PC-9 (cell line): ENCODE results near the gene GOLGA3. TPM values are rescaled to one million over a fixed set of nuclear protein-coding genes. Genes with fewer than 3 reads are reported as not detected.

Experiments used
- BruUV-seq: library from RNA; stranded (reverse); fragments of 400-500 nt; replicated peaks from 2 replicates; lab custom pipeline; 2021; lab: Mats Ljungman, UMichigan
- CTCF ChIA-PET: fragments of 300-600 bp; sonication (Branson Sonifier 250); formaldehyde crosslinking; loops from one replicate; lab custom pipeline; 2022; ENCODE audit warnings: antibody characterized with exemption; lab: Charles Lee
- POLR2A ChIA-PET: fragments of 300-600 bp; sonication (Branson Sonifier 250); formaldehyde crosslinking; loops from one replicate; lab custom pipeline; 2022; ENCODE audit warnings: antibody characterized with exemption; ENCODE audit not compliant: unreplicated experiment; lab: Charles Lee
- DNase-seq, 2 experiments: peaks; one replicate each; pipeline versions ENCODE4 v3.0.0 to v3.0.0-alpha.2; 2015 to 2022; ENCODE audit warnings: mixed read lengths in 1 of 2
- H2AFZ ChIP-seq: fragments of 200-600 bp; sonication (generic); 2 replicates; pipeline ENCODE4 v1.8.1; 2017; ENCODE audit warnings: antibody characterized with exemption
- H3F3A ChIP-seq: fragments of 200-600 bp; sonication (generic); 2 replicates; pipeline ENCODE4 v1.8.1; 2017; ENCODE audit warnings: antibody characterized with exemption, mild to moderate bottlenecking, low read depth; ENCODE audit not compliant: insufficient read depth
- H3K27ac ChIP-seq: fragments of 200-600 bp; sonication (generic); 2 replicates; pipeline ENCODE4 v1.6.1; 2016; ENCODE audit warnings: mixed run types
- H3K27me3 ChIP-seq: fragments of 200-600 bp; sonication (generic); 2 replicates; pipeline ENCODE4 v1.6.1; 2016; ENCODE audit warnings: low read depth, mixed run types; ENCODE audit not compliant: insufficient read depth
- H3K36me3 ChIP-seq: fragments of 200-600 bp; sonication (generic); 2 replicates; pipeline ENCODE4 v1.6.1; 2016; ENCODE audit warnings: low read depth, mixed run types
- H3K4me1 ChIP-seq: fragments of 200-600 bp; sonication (generic); replicated peaks from 2 replicates; pipeline ENCODE4 v1.6.1; 2016; ENCODE audit warnings: mixed run types; ENCODE audit not compliant: insufficient read depth
- H3K4me2 ChIP-seq: fragments of 200-600 bp; sonication (generic); 2 replicates; pipeline ENCODE4 v1.6.1; 2017; ENCODE audit warnings: mixed run types
- H3K4me3 ChIP-seq: fragments of 200-600 bp; sonication (generic); 2 replicates; pipeline ENCODE4 v1.6.1; 2016; ENCODE audit warnings: mixed run types
- H3K79me2 ChIP-seq: fragments of 200-600 bp; sonication (generic); 2 replicates; pipeline ENCODE4 v1.6.1; 2017; ENCODE audit warnings: low read depth, mixed run types
- H3K9me2 ChIP-seq: fragments of 200-600 bp; sonication (generic); 2 replicates; pipeline ENCODE4 v1.8.1; 2017; ENCODE audit warnings: mild to moderate bottlenecking; ENCODE audit not compliant: insufficient read depth
- H3K9me3 ChIP-seq: fragments of 200-600 bp; sonication (generic); 2 replicates; pipeline ENCODE4 v1.8.1; 2016; ENCODE audit warnings: low read depth; ENCODE audit not compliant: insufficient read depth
- H4K20me1 ChIP-seq: fragments of 200-600 bp; sonication (generic); 2 replicates; pipeline ENCODE4 v1.8.1; 2017; ENCODE audit not compliant: insufficient read depth
- EZH2 ChIP-seq: fragments of 200-600 bp; sonication (generic); IDR thresholded peaks from 2 replicates; pipeline ENCODE4 v1.8.0; 2017; ENCODE audit warnings: antibody characterized with exemption, low read depth
- intact Hi-C: fragments of 100-400 bp; cut with micrococcal nuclease; formaldehyde crosslinking; loops from one replicate; pipeline ENCODE4 v1.10.0; 2022; ENCODE audit not compliant: unreplicated experiment
- total RNA-seq: library from RNA; stranded (reverse); gene quantifications from 2 replicates; pipeline ENCODE4 v1.2.3, GENCODE V29; 2021
- TF ChIP-seq, protein P1 (sequence below): fragments of 200-600 bp; sonication (generic); conservative IDR thresholded peaks from 2 replicates; pipeline ENCODE4 v1.6.1; 2017; ENCODE audit warnings: mixed run types, antibody characterized with exemption, mild to moderate bottlenecking, moderate library complexity

GOLGA3 gene
- total RNA-seq, 1 experiment from 2014 or later, result 69.3 TPM

GRCh38 chr12:132873724-132874123, 45.1 kb upstream of the GOLGA3 start:
- CTCF ChIA-PET, result no interaction called here
- TF ChIP-seq, protein P1, sequence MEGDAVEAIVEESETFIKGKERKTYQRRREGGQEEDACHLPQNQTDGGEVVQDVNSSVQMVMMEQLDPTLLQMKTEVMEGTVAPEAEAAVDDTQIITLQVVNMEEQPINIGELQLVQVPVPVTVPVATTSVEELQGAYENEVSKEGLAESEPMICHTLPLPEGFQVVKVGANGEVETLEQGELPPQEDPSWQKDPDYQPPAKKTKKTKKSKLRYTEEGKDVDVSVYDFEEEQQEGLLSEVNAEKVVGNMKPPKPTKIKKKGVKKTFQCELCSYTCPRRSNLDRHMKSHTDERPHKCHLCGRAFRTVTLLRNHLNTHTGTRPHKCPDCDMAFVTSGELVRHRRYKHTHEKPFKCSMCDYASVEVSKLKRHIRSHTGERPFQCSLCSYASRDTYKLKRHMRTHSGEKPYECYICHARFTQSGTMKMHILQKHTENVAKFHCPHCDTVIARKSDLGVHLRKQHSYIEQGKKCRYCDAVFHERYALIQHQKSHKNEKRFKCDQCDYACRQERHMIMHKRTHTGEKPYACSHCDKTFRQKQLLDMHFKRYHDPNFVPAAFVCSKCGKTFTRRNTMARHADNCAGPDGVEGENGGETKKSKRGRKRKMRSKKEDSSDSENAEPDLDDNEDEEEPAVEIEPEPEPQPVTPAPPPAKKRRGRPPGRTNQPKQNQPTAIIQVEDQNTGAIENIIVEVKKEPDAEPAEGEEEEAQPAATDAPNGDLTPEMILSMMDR, result no peak
- no peak for TF ChIP-seq EZH2

DNA sequence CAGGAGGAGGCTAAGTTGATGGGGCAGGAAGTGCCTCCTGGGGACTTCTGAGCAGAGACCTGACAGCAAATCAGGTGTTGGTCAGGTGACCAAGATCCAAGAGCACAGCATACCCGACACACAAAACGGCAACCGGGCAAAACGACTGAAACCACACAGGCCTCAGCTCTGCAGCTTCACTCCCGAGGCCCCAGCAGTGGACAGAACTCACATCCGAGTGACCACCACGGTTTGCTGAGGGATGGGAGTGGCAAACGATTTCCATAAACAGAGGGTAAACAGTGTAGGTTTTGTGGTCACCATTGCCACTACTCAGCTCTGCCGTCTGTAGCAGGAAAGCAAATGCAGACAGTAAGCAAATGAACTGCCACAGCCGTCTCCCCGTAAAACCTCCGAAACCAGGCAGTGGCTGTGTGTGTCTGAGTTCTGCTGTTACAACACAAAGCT, 44.3 kb upstream of the GOLGA3 start:
- Histone ChIP-seq H3K9me2 (no peaks in the 10 kb centered on the region), H2AFZ (no peak overlapping the region), H3K4me2 (no peak overlapping the region), H3K4me1 (no peaks in the 10 kb centered on the region), H3K27me3 (no peaks in the 10 kb centered on the region), H3K9me3 (no peaks in the 10 kb centered on the region), H3K4me3 (no peak overlapping the region), H4K20me1 (no peaks in the 10 kb centered on the region), H3K79me2 (no peaks in the 10 kb centered on the region), H3K27ac (no peak overlapping the region), H3F3A (no peaks in the 10 kb centered on the region), H3K36me3 (no peaks in the 10 kb centered on the region; the same call in 1 of the 2 replicates)
- ChIA-PET POLR2A (no interaction called here), CTCF (no interaction called here)
- TF ChIP-seq EZH2, result no peak
- TF ChIP-seq, protein P1, result no peak
- no TSS peak for BruUV-seq
- DNase-seq, result no peak
- intact Hi-C loops, result no loop called here

More at GRCh38 chr12:132873724-132874123, 45.1 kb upstream of the GOLGA3 start:
- no peaks in the 10 kb centered on the region for H3F3A ChIP-seq
- H4K20me1 ChIP-seq, result no peaks in the 10 kb centered on the region
- no peaks in the 10 kb centered on the region; the same call in 1 of the 2 replicates for H3K36me3 ChIP-seq
- no peaks in the 10 kb centered on the region for H3K4me1 ChIP-seq
- H3K4me2 ChIP-seq, result no peak overlapping the region
- POLR2A ChIA-PET, result no interaction called here
- DNase-seq, result no peak
- intact Hi-C loops, result no loop called here
- no peak overlapping the region for H3K4me3 ChIP-seq
- H2AFZ ChIP-seq, result no peak overlapping the region
- H3K9me3 ChIP-seq, result no peaks in the 10 kb centered on the region
- BruUV-seq, result no TSS peak
- H3K79me2 ChIP-seq, result no peaks in the 10 kb centered on the region
- no peaks in the 10 kb centered on the region for H3K27me3 ChIP-seq
- no peaks in the 10 kb centered on the region for H3K9me2 ChIP-seq
- no peak overlapping the region for H3K27ac ChIP-seq

DNA sequence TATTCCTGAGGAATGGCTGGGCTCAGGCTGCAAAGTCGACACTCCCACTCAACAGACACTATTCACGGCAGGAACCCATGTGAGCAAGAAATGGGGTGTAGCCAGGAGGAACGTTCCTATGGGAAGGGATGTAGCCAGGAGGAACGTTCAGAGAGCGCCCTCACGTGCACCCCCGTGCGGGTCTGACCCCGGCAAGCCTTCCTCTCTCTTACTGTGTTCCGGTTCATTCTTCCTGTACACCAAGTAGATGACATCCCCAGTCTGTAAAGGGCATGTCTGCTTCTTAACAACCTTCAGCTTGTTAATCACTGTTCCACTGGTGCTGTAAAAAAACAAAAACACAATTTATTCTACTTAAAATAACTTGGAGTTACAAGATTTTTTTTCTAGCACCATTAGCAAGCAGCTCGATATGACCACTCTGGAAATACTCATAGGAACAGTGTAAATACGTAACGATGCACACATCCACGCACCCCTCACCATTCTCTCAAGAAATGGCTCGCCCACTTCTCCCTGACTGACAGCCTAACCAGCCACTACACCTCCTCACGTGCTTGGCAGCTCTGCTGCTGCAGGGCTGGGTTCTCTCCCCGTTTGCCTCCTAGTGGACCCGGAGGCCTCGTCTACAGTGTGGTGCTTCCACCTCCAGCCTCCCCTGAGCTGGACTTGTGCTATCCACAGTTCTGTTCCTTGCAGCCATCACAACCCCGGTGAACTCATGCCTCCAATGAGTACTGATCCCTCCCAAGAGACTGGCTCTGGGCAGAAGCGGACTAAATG, 43.6 kb upstream of the GOLGA3 start:
- POLR2A ChIA-PET, result no interaction called here
- H3K36me3 ChIP-seq, result peaks cover 2% of the 10 kb centered on the region; the same call in 1 of the 2 replicates
- no peak overlapping the region for H3K4me3 ChIP-seq
- H3K27ac ChIP-seq, result no peak overlapping the region
- H3K9me2 ChIP-seq, result no peaks in the 10 kb centered on the region
- CTCF ChIA-PET, result no interaction called here
- no peak overlapping the region for H2AFZ ChIP-seq
- TF ChIP-seq EZH2, result no peak
- TF ChIP-seq, protein P1, result no peak
- H3F3A ChIP-seq, result peaks cover 2% of the 10 kb centered on the region; the same call in 1 of the 2 replicates
- H3K4me2 ChIP-seq, result no peak overlapping the region
- H3K4me1 ChIP-seq, result no peaks in the 10 kb centered on the region
- no peaks in the 10 kb centered on the region for H3K9me3 ChIP-seq
- no peaks in the 10 kb centered on the region for H3K79me2 ChIP-seq
- H3K27me3 ChIP-seq, result no peaks in the 10 kb centered on the region
- no peak for DNase-seq
- no TSS peak for BruUV-seq
- no peaks in the 10 kb centered on the region for H4K20me1 ChIP-seq
- intact Hi-C loops, result no loop called here
